ENCODE measurements around the gene GALNT10. TPM values are rescaled to one million over a fixed set of nuclear protein-coding genes. Genes with fewer than 3 reads are reported as not detected.
A peak's percentile ranks its signal among the peaks of the same experiment; 100 is the strongest.

Gene GALNT10
- total RNA-seq, 1 experiment from 2014 or later, result 27.8 TPM

DNA sequence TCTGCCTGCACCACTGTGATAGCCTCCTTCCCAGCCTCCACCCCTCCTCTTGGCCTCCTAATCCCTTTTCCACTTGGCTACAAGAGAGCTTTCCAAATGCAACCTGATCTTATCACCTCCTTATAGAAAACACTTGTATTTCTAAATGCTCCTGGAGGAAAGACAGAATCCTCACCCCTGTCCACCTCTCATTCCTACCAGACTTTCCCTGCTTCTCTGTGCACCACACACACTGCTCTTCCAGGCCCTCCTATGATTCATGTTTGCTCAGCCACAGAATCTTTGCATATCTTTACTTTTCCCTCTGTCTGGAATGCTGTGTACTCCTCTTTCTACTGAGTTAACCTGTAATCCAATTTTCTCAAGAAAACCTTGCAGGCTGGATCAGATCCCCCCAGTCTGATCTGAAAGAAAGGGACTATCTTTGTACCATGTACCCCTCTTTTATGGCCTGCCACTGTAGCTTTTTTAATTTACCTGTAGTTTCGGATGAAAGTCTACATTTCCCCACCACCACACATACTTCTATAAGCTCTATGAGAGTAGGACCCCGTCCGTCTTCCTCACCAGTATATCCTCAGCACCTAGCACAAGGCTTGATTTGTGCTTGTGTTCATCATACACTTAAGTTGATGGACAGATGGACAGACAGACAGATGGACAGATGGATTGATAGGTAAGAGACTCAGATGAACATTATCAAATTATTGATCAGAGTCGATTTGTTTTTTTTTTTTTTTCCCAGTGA lies 95.3 kb downstream of the GALNT10 start:
- 0 out of 2 replicates have a peak overlapping the region, but pooled peaks have one; percentile 44 for H3K4me2 ChIP-seq (ENCODE audit: low read length)

DNA sequence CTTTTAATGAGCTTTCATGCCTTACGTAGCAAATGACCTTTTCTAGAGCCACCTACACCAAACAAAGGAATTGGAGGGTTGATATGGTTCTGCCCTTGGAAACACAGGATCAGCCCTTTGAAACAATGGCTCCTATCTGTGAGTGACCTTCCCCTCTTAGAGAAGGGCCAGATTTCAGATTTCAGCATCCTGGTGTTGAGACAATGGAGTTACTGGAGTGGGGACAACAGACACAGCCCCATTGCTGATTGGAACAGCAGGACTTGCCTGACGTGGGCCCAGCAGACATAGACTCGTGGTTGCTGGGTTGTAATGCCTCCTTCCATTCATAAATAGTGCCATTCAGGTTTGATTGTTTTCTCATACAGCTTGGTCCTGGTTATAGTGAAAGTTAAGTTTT lies 96.0 kb downstream of the GALNT10 start:
- no TSS peak for BruUV-seq (replicated peaks)
- no peaks in the 10 kb centered on the region for H3K27me3 ChIP-seq (ENCODE audit: insufficient read depth, low read length)
- H3K9me3 ChIP-seq (ENCODE audit: control insufficient read depth in 1 of 2, insufficient read depth in 1 of 2, low read depth in 1 of 2, low read length in 2 of 2), result no peaks in the 10 kb centered on the region
- peaks cover 23 to 27% of the 10 kb centered on the region in 2 experiments for H3K4me1 ChIP-seq (ENCODE audit: control insufficient read depth in 1 of 2, insufficient read depth in 2 of 2, low read length in 2 of 2)
- H3K9ac ChIP-seq (ENCODE audit: low read length), result no peak overlapping the region
- H3K4me2 ChIP-seq (ENCODE audit: low read length), result peak overlapping the region; percentile 44
- intact Hi-C loops (cut with micrococcal nuclease), result no loop called here
- no peaks in the 10 kb centered on the region for H3K36me3 ChIP-seq (ENCODE audit: control insufficient read depth in 1 of 2, insufficient read depth in 2 of 2, low read length in 2 of 2)
- no peaks in the 10 kb centered on the region for H3K79me2 ChIP-seq (ENCODE audit: insufficient read depth, low read length)
- ChIA-PET RAD21 (ENCODE audit: low non-redundant PET in 1 of 2, low total read pairs in 2 of 2, uncharacterized antibody in 2 of 2, unreplicated experiment in 2 of 2) (interaction anchor here in 1 of 2 experiments (0.7 kb wide), 1 partner anchor 20 kb away, joined by 3 read pairs; no protein-coding TSS in a partner anchor), POLR2A (no interaction called here), CTCF (no interaction called here)
- H2AFZ ChIP-seq (ENCODE audit: low read depth, low read length, poor library complexity, severe bottlenecking), result no peak overlapping the region
- peak overlapping the region; percentile 4; the same call in 1 of the 2 replicates for H3K27ac ChIP-seq (ENCODE audit: low read depth, low read length)
- no peak for DNase-seq (ENCODE audit: low read depth, low spot score)
- peak; percentile 21; the same call in 1 of the 2 replicates for ATAC-seq
- no peaks in the 10 kb centered on the region; the same call in 1 of the 2 replicates for H4K20me1 ChIP-seq (ENCODE audit: insufficient read depth)
- H3K4me3 ChIP-seq (replicated peaks in 1 of 2; ENCODE audit: low read depth in 1 of 2, low read length in 2 of 2), result no peak overlapping the region
- no peaks in the 10 kb centered on the region for H3K9me2 ChIP-seq (ENCODE audit: insufficient read depth)
- no peak for TF ChIP-seq TCF7L2 (IDR thresholded peaks at IDR 0.05; ENCODE audit: borderline replicate concordance, extremely low read depth, insufficient read depth, insufficient read length)
- no peak for TF ChIP-seq CBX3 (IDR thresholded peaks at IDR 0.05; ENCODE audit: low read depth)
- TF ChIP-seq EGR1 (IDR thresholded peaks at IDR 0.05; ENCODE audit: low read depth), result no peak
- no peak for TF ChIP-seq JUND (IDR thresholded peaks at IDR 0.05)
- no peak for TF ChIP-seq SRF (IDR thresholded peaks at IDR 0.05; ENCODE audit: low read depth)

More for the DNA sequence above, 95.3 kb downstream of the GALNT10 start:
- peaks cover 23 to 27% of the 10 kb centered on the region in 2 experiments for H3K4me1 ChIP-seq (ENCODE audit: control insufficient read depth in 1 of 2, insufficient read depth in 2 of 2, low read length in 2 of 2)
- DNase-seq (ENCODE audit: low read depth, low spot score) (no peak), ATAC-seq (peak; percentile 38; the same call in 1 of the 2 replicates)
- H4K20me1 ChIP-seq (ENCODE audit: insufficient read depth), result peaks cover 3% of the 10 kb centered on the region; the same call in 1 of the 2 replicates
- no peak overlapping the region for H3K4me3 ChIP-seq (replicated peaks in 1 of 2; ENCODE audit: low read depth in 1 of 2, low read length in 2 of 2)
- H3K9ac ChIP-seq (ENCODE audit: low read length), result no peak overlapping the region
- no peak overlapping the region for H2AFZ ChIP-seq (ENCODE audit: low read depth, low read length, poor library complexity, severe bottlenecking)
- H3K79me2 ChIP-seq (ENCODE audit: insufficient read depth, low read length), result no peaks in the 10 kb centered on the region
- H3K9me3 ChIP-seq (ENCODE audit: control insufficient read depth in 1 of 2, insufficient read depth in 1 of 2, low read depth in 1 of 2, low read length in 2 of 2), result no peaks in the 10 kb centered on the region
- TF ChIP-seq EZH2phosphoT487 (IDR thresholded peaks at IDR 0.05; ENCODE audit: borderline replicate concordance) (no peak), EGR1 (IDR thresholded peaks at IDR 0.05; ENCODE audit: low read depth) (no peak), POLR2A (IDR thresholded peaks at IDR 0.05; ENCODE audit: borderline replicate concordance, extremely low read depth, insufficient read depth, insufficient read length) (no peak)
- TF ChIP-seq, protein P1, sequence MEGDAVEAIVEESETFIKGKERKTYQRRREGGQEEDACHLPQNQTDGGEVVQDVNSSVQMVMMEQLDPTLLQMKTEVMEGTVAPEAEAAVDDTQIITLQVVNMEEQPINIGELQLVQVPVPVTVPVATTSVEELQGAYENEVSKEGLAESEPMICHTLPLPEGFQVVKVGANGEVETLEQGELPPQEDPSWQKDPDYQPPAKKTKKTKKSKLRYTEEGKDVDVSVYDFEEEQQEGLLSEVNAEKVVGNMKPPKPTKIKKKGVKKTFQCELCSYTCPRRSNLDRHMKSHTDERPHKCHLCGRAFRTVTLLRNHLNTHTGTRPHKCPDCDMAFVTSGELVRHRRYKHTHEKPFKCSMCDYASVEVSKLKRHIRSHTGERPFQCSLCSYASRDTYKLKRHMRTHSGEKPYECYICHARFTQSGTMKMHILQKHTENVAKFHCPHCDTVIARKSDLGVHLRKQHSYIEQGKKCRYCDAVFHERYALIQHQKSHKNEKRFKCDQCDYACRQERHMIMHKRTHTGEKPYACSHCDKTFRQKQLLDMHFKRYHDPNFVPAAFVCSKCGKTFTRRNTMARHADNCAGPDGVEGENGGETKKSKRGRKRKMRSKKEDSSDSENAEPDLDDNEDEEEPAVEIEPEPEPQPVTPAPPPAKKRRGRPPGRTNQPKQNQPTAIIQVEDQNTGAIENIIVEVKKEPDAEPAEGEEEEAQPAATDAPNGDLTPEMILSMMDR (IDR thresholded peaks at IDR 0.05 in 2 of 3, conservative IDR thresholded peaks at IDR 0.05 in 1 of 3; ENCODE audit: borderline replicate concordance in 1 of 3, insufficient read depth in 1 of 3, low read depth in 2 of 3, low read length in 2 of 3), result no peak
- H3K36me3 ChIP-seq (ENCODE audit: control insufficient read depth in 1 of 2, insufficient read depth in 2 of 2, low read length in 2 of 2), result no peaks in the 10 kb centered on the region
- no peak overlapping the region for H3K27ac ChIP-seq (ENCODE audit: low read depth, low read length)
- POLR2A ChIA-PET, result no interaction called here
- CTCF ChIA-PET, result no interaction called here
- H3K27me3 ChIP-seq (ENCODE audit: insufficient read depth, low read length), result no peaks in the 10 kb centered on the region
- intact Hi-C loops (cut with micrococcal nuclease), result no loop called here
- H3K9me2 ChIP-seq (ENCODE audit: insufficient read depth), result no peaks in the 10 kb centered on the region
- BruUV-seq (replicated peaks), result no TSS peak
- RAD21 ChIA-PET (ENCODE audit: low non-redundant PET in 1 of 2, low total read pairs in 2 of 2, uncharacterized antibody in 2 of 2, unreplicated experiment in 2 of 2), result no interaction called here

Data from HCT116 (cell line).